ENCODE data around the gene VEPH1. TPM values are rescaled to one million over a fixed set of nuclear protein-coding genes. Genes with fewer than 3 reads are reported as not detected.

Gene VEPH1
- total and polyA plus RNA-seq, 2 donors from 2014 or later, result 17.8 to 29.2 TPM

GRCh38 chr3:157271283-157271882 lies 231.8 kb downstream of the VEPH1 start:
- TF ChIP-seq, protein P1, sequence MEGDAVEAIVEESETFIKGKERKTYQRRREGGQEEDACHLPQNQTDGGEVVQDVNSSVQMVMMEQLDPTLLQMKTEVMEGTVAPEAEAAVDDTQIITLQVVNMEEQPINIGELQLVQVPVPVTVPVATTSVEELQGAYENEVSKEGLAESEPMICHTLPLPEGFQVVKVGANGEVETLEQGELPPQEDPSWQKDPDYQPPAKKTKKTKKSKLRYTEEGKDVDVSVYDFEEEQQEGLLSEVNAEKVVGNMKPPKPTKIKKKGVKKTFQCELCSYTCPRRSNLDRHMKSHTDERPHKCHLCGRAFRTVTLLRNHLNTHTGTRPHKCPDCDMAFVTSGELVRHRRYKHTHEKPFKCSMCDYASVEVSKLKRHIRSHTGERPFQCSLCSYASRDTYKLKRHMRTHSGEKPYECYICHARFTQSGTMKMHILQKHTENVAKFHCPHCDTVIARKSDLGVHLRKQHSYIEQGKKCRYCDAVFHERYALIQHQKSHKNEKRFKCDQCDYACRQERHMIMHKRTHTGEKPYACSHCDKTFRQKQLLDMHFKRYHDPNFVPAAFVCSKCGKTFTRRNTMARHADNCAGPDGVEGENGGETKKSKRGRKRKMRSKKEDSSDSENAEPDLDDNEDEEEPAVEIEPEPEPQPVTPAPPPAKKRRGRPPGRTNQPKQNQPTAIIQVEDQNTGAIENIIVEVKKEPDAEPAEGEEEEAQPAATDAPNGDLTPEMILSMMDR (IDR thresholded peaks at IDR 0.05; ENCODE audit: borderline replicate concordance, extremely low read depth, insufficient read depth), result no peak
- intact Hi-C loops (cut with DNase I), result no loop called here
- Histone ChIP-seq H3K4me3 (ENCODE audit: low read length in 3 of 3) (no peak overlapping the region), H3K27ac (ENCODE audit: low read depth in 2 of 2, low read length in 2 of 2) (no peak overlapping the region), H3K9me3 (ENCODE audit: control insufficient read depth in 2 of 3, insufficient read depth in 1 of 3, low read length in 3 of 3) (no peaks in the 10 kb centered on the region), H3K27me3 (ENCODE audit: control insufficient read depth, insufficient read depth, low read length) (no peaks in the 10 kb centered on the region), H3K9ac (ENCODE audit: low read length in 3 of 3) (no peak overlapping the region), H3K36me3 (ENCODE audit: control insufficient read depth in 2 of 3, insufficient read depth in 3 of 3, low read length in 3 of 3) (no peaks in the 10 kb centered on the region), H3K4me1 (ENCODE audit: control insufficient read depth in 2 of 3, insufficient read depth in 2 of 3, low read depth in 1 of 3, low read length in 3 of 3) (no peaks in the 10 kb centered on the region)
- FAIRE-seq, result no peak
- DNase-seq, result no peak

DNA sequence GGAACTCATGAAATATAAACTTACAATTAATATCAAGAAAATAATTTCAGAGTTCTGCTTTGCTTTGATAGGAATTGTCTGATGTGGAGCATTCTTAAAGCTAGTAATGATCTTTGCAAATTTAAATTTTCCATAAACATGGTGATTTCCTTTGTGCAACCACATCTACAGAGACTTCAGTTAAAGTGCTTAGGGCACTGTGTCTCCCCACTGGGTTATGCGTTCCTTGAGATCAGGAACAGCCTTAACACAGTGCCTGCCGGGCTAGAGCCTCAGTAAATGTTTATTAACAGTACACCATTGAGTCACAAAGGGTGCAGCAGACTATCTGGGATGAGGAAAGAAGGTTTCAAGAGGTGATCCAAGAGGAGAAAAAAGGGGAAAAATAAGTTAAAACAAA lies 235.2 kb downstream of the VEPH1 start:
- intact Hi-C loops (cut with DNase I), result no loop called here
- FAIRE-seq, result no peak
- Histone ChIP-seq H3K9ac (ENCODE audit: low read length in 3 of 3) (no peak overlapping the region), H3K36me3 (ENCODE audit: control insufficient read depth in 2 of 3, insufficient read depth in 3 of 3, low read length in 3 of 3) (peaks cover 0 to 6% (median 0%) of the 10 kb centered on the region in 3 donors), H3K27me3 (ENCODE audit: control insufficient read depth, insufficient read depth, low read length) (no peaks in the 10 kb centered on the region), H3K4me1 (ENCODE audit: control insufficient read depth in 2 of 3, insufficient read depth in 2 of 3, low read depth in 1 of 3, low read length in 3 of 3) (no peaks in the 10 kb centered on the region), H3K4me3 (ENCODE audit: low read length in 3 of 3) (no peak overlapping the region), H3K27ac (ENCODE audit: low read depth in 2 of 2, low read length in 2 of 2) (no peak overlapping the region), H3K9me3 (ENCODE audit: control insufficient read depth in 2 of 3, insufficient read depth in 1 of 3, low read length in 3 of 3) (no peaks in the 10 kb centered on the region)
- no peak for DNase-seq
- TF ChIP-seq, protein P1 (IDR thresholded peaks at IDR 0.05; ENCODE audit: borderline replicate concordance, extremely low read depth, insufficient read depth), result no peak

DNA sequence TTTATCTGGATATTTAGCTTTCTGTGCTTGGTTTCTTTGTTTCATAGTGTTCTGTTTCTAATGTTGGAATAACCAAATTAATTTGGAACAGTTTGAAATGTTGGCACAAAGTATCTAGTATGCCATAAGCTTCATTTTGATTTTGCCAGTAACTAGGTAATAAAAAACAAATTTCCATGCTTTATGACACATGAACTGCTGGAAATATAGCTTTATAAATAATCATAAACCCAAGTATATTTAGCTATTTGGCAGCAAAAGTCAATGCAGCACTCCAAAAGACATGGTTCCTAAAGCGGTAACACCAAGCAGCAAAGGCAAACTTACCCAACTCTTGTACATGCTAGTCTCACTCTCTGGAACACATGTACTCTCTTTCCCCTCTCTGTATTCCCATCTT lies 237.3 kb downstream of the VEPH1 start:
- TF ChIP-seq, protein P1 (IDR thresholded peaks at IDR 0.05; ENCODE audit: borderline replicate concordance, extremely low read depth, insufficient read depth), result no peak
- Histone ChIP-seq H3K27ac (ENCODE audit: low read depth in 2 of 2, low read length in 2 of 2) (no peak overlapping the region), H3K36me3 (ENCODE audit: control insufficient read depth in 2 of 3, insufficient read depth in 3 of 3, low read length in 3 of 3) (peaks cover 0 to 6% (median 0%) of the 10 kb centered on the region in 3 donors), H3K4me1 (ENCODE audit: control insufficient read depth in 2 of 3, insufficient read depth in 2 of 3, low read depth in 1 of 3, low read length in 3 of 3) (no peaks in the 10 kb centered on the region), H3K9me3 (ENCODE audit: control insufficient read depth in 2 of 3, insufficient read depth in 1 of 3, low read length in 3 of 3) (no peaks in the 10 kb centered on the region), H3K27me3 (ENCODE audit: control insufficient read depth, insufficient read depth, low read length) (no peaks in the 10 kb centered on the region), H3K9ac (ENCODE audit: low read length in 3 of 3) (no peak overlapping the region), H3K4me3 (ENCODE audit: low read length in 3 of 3) (no peak overlapping the region)
- no peak for FAIRE-seq
- intact Hi-C loops (cut with DNase I), result no loop called here
- DNase-seq, result no peak

- peaks cover 0 to 6% (median 0%) of the 10 kb centered on the region in 3 donors for H3K36me3 ChIP-seq (ENCODE audit: control insufficient read depth in 2 of 3, insufficient read depth in 3 of 3, low read length in 3 of 3)
- no peak overlapping the region for H3K27ac ChIP-seq (ENCODE audit: low read depth in 2 of 2, low read length in 2 of 2)
- no peak overlapping the region for H3K9ac ChIP-seq (ENCODE audit: low read length in 3 of 3)
- no peak overlapping the region for H3K4me3 ChIP-seq (ENCODE audit: low read length in 3 of 3)
- no peak for FAIRE-seq
- H3K4me1 ChIP-seq (ENCODE audit: control insufficient read depth in 2 of 3, insufficient read depth in 2 of 3, low read depth in 1 of 3, low read length in 3 of 3), result no peaks in the 10 kb centered on the region
- TF ChIP-seq, protein P1 (IDR thresholded peaks at IDR 0.05; ENCODE audit: borderline replicate concordance, extremely low read depth, insufficient read depth), result no peak
- intact Hi-C loops (cut with DNase I), result no loop called here
- DNase-seq, result peak in 2 of 5 donors; percentile 17 to 24
- no peaks in the 10 kb centered on the region for H3K27me3 ChIP-seq (ENCODE audit: control insufficient read depth, insufficient read depth, low read length)
- H3K9me3 ChIP-seq (ENCODE audit: control insufficient read depth in 2 of 3, insufficient read depth in 1 of 3, low read length in 3 of 3), result no peaks in the 10 kb centered on the region
These were observed 240.2 kb downstream of the VEPH1 start for GRCh38 chr3:157263027-157263426.

Data from kidney (tissue), 14 donors.